ENCODE results near the gene YES1.

GRCh38 chr18:692824-693223 is 119.2 kb downstream of the YES1 start:
- TF ChIP-seq CTCF (IDR thresholded peaks at IDR 0.05) (no peak), POLR2A (IDR thresholded peaks at IDR 0.05) (no peak)
